ENCODE measurements around the gene CFAP46. TPM values are rescaled to one million over a fixed set of nuclear protein-coding genes. Genes with fewer than 3 reads are reported as not detected.
A peak's percentile ranks its signal among the peaks of the same experiment; 100 is the strongest.

CFAP46 gene
- total RNA-seq, 1 donor from 2014 or later: 1.6 TPM

- DNase-seq (ENCODE audit: low spot score): no peak
- Mint-ChIP-seq H3K36me3 (no peaks in the 10 kb centered on the region), H3K9me3 (peaks cover 5% of the 10 kb centered on the region), H3K27ac (peak overlapping the region; percentile 40), H3K4me1 (peaks cover 11% of the 10 kb centered on the region), H3K27me3 (ENCODE audit: insufficient read depth, low read depth) (peaks cover 15% of the 10 kb centered on the region), H3K4me3 (no peak overlapping the region)
- Histone ChIP-seq H2AFZ (replicated peaks) (peak overlapping the region; percentile 82), H3K4me1 (peaks cover 12% of the 10 kb centered on the region), H3K27me3 (no peaks in the 10 kb centered on the region), H3K79me2 (ENCODE audit: low read depth) (no peaks in the 10 kb centered on the region), H3K9me3 (ENCODE audit: low read depth) (no peaks in the 10 kb centered on the region), H3K4me2 (no peak overlapping the region), H3K4me3 (no peak overlapping the region), H3K36me3 (no peaks in the 10 kb centered on the region), H3K27ac (no peak overlapping the region), H3F3A (ENCODE audit: low read depth) (no peaks in the 10 kb centered on the region), H3K9ac (no peak overlapping the region), H4K20me1 (ENCODE audit: low read depth) (no peaks in the 10 kb centered on the region)
- no peak for TF ChIP-seq EZH2phosphoT487 (IDR thresholded peaks at IDR 0.05)
- no peak for TF ChIP-seq EZH2 (IDR thresholded peaks at IDR 0.05)
- no peak for TF ChIP-seq CTCF (IDR thresholded peaks at IDR 0.05)
These were observed 33.7 kb upstream of the CFAP46 start for GRCh38 chr10:132975831-132976682.

- H3K27me3 Mint-ChIP-seq (ENCODE audit: insufficient read depth, low read depth): peaks cover 15% of the 10 kb centered on the region
- H3K36me3 ChIP-seq: no peaks in the 10 kb centered on the region
- no peak overlapping the region for H3K9ac ChIP-seq
- H3K27ac Mint-ChIP-seq: peak overlapping the region; percentile 68
- H3K9me3 Mint-ChIP-seq: peaks cover 7% of the 10 kb centered on the region
- no peak for DNase-seq (ENCODE audit: low spot score)
- peak overlapping the region; percentile 82 for H2AFZ ChIP-seq (replicated peaks)
- peaks cover 11% of the 10 kb centered on the region for H3K4me1 Mint-ChIP-seq
- peaks cover 12% of the 10 kb centered on the region for H3K4me1 ChIP-seq
- no peaks in the 10 kb centered on the region for H3F3A ChIP-seq (ENCODE audit: low read depth)
- H3K4me2 ChIP-seq: no peak overlapping the region
- no peaks in the 10 kb centered on the region for H3K79me2 ChIP-seq (ENCODE audit: low read depth)
- H3K9me3 ChIP-seq (ENCODE audit: low read depth): no peaks in the 10 kb centered on the region
- no peak overlapping the region for H3K4me3 Mint-ChIP-seq
- H3K4me3 ChIP-seq: no peak overlapping the region
- H4K20me1 ChIP-seq (ENCODE audit: low read depth): no peaks in the 10 kb centered on the region
- no peaks in the 10 kb centered on the region for H3K36me3 Mint-ChIP-seq
- TF ChIP-seq EZH2phosphoT487 (IDR thresholded peaks at IDR 0.05) (no peak), CTCF (IDR thresholded peaks at IDR 0.05) (no peak), EZH2 (IDR thresholded peaks at IDR 0.05) (no peak)
- H3K27me3 ChIP-seq: no peaks in the 10 kb centered on the region
- H3K27ac ChIP-seq: no peak overlapping the region
These were observed 32.8 kb upstream of the CFAP46 start for GRCh38 chr10:132974886-132975830.

- Histone ChIP-seq H2AFZ (replicated peaks) (no peak overlapping the region), H3K9ac (no peak overlapping the region), H3K27me3 (no peaks in the 10 kb centered on the region), H3K4me1 (peaks cover 12% of the 10 kb centered on the region), H3K36me3 (no peaks in the 10 kb centered on the region), H4K20me1 (ENCODE audit: low read depth) (no peaks in the 10 kb centered on the region), H3K4me2 (no peak overlapping the region), H3K9me3 (ENCODE audit: low read depth) (no peaks in the 10 kb centered on the region), H3K27ac (no peak overlapping the region), H3K4me3 (no peak overlapping the region), H3F3A (ENCODE audit: low read depth) (no peaks in the 10 kb centered on the region), H3K79me2 (ENCODE audit: low read depth) (no peaks in the 10 kb centered on the region)
- peaks cover 15% of the 10 kb centered on the region for H3K27me3 Mint-ChIP-seq (ENCODE audit: insufficient read depth, low read depth)
- H3K27ac Mint-ChIP-seq: no peak overlapping the region
- H3K9me3 Mint-ChIP-seq: peaks cover 9% of the 10 kb centered on the region
- peaks cover 11% of the 10 kb centered on the region for H3K4me1 Mint-ChIP-seq
- H3K36me3 Mint-ChIP-seq: no peaks in the 10 kb centered on the region
- no peak overlapping the region for H3K4me3 Mint-ChIP-seq
- TF ChIP-seq EZH2phosphoT487 (IDR thresholded peaks at IDR 0.05) (no peak), CTCF (IDR thresholded peaks at IDR 0.05) (no peak), EZH2 (IDR thresholded peaks at IDR 0.05) (no peak)
- DNase-seq (ENCODE audit: low spot score): no peak
These were observed 32.0 kb upstream of the CFAP46 start for GRCh38 chr10:132974249-132974796.
